Hematopoietic multipotent progenitor cell treated with erythropoietin and hydrocortisone succinate and interleukin-3 and kit ligand, for 8 days (in vitro differentiated cells): ENCODE measurements around the gene DYSF.

Experiments used
- DNase-seq: peaks from one replicate; pipeline ENCODE4 v3.0.0-alpha.2; 2015

Gene DYSF

GRCh38 chr2:71555798-71556454, 102.6 kb downstream of the DYSF start:
- DNase-seq = no peak

GRCh38 chr2:71556692-71557250, 103.4 kb downstream of the DYSF start:
- no peak for DNase-seq

- DNase-seq = no peak
Measured at GRCh38 chr2:71557321-71557720, 104.0 kb downstream of the DYSF start.

GRCh38 chr2:71558300-71559051, 105.1 kb downstream of the DYSF start:
- DNase-seq = no peak

GRCh38 chr2:71559080-71559827, 105.9 kb downstream of the DYSF start:
- no peak for DNase-seq

- DNase-seq = no peak
Measured at GRCh38 chr2:71559828-71560637, 106.7 kb downstream of the DYSF start.

- no peak for DNase-seq
Measured at GRCh38 chr2:71560638-71561011, 107.3 kb downstream of the DYSF start.

GRCh38 chr2:71561441-71562267, 108.3 kb downstream of the DYSF start:
- no peak for DNase-seq

GRCh38 chr2:71562518-71562917, 109.2 kb downstream of the DYSF start:
- DNase-seq = no peak

GRCh38 chr2:71563872-71564271, 110.5 kb downstream of the DYSF start:
- DNase-seq = no peak

GRCh38 chr2:71564361-71564760, 111.0 kb downstream of the DYSF start:
- DNase-seq = no peak

- DNase-seq = no peak
Measured at GRCh38 chr2:71564790-71565189, 111.4 kb downstream of the DYSF start.

- no peak for DNase-seq
Measured at GRCh38 chr2:71566372-71566771, 113.0 kb downstream of the DYSF start.

GRCh38 chr2:71567625-71568024, 114.3 kb downstream of the DYSF start:
- DNase-seq = no peak

GRCh38 chr2:71568103-71568502, 114.7 kb downstream of the DYSF start:
- no peak for DNase-seq

GRCh38 chr2:71570511-71570910, 117.2 kb downstream of the DYSF start:
- DNase-seq = no peak

- DNase-seq = no peak
Measured at GRCh38 chr2:71570951-71571460, 117.6 kb downstream of the DYSF start.

GRCh38 chr2:71571945-71572344, 118.6 kb downstream of the DYSF start:
- DNase-seq = no peak

- DNase-seq = no peak
Measured at GRCh38 chr2:71575966-71576365, 122.6 kb downstream of the DYSF start.

- no peak for DNase-seq
Measured at GRCh38 chr2:71576541-71576940, 123.2 kb downstream of the DYSF start.

GRCh38 chr2:71577209-71577608, 123.8 kb downstream of the DYSF start:
- DNase-seq = no peak
